ENCODE results near the gene OGDH.
A peak's percentile ranks its signal among the peaks of the same experiment; 100 is the strongest.
"Not testable (repeated sequence)": the region's sequence is repeated elsewhere in the genome, so short reads cannot be mapped to it uniquely, and the experiment has no call there.

OGDH gene

GRCh38 chr7:44595934-44596635, 10.3 kb upstream of the OGDH start:
- TF ChIP-seq ZNF274 (IDR thresholded peaks at IDR 0.05; ENCODE audit: low read depth, low read length) = no peak
- no peak overlapping the region for H3K4me3 ChIP-seq (ENCODE audit: low read length)

- not testable (repeated sequence) for H3K4me3 ChIP-seq (ENCODE audit: low read length)
These were observed 9.2 kb upstream of the OGDH start for GRCh38 chr7:44597181-44597580.

- no peak for TF ChIP-seq ZNF274 (IDR thresholded peaks at IDR 0.05; ENCODE audit: low read depth, low read length)
- no peak overlapping the region for H3K4me3 ChIP-seq (ENCODE audit: low read length)
These were observed 7.2 kb upstream of the OGDH start for GRCh38 chr7:44599222-44599621.

- no peak for TF ChIP-seq ZNF274 (IDR thresholded peaks at IDR 0.05; ENCODE audit: low read depth, low read length)
- no peak overlapping the region for H3K4me3 ChIP-seq (ENCODE audit: low read length)
These were observed 3.9 kb upstream of the OGDH start for GRCh38 chr7:44602576-44602910.

GRCh38 chr7:44603193-44603592, 3.2 kb upstream of the OGDH start:
- no peak overlapping the region for H3K4me3 ChIP-seq (ENCODE audit: low read length)
- no peak for TF ChIP-seq ZNF274 (IDR thresholded peaks at IDR 0.05; ENCODE audit: low read depth, low read length)

- H3K4me3 ChIP-seq (ENCODE audit: low read length) = no peak overlapping the region
- TF ChIP-seq ZNF274 (IDR thresholded peaks at IDR 0.05; ENCODE audit: low read depth, low read length) = no peak
These were observed 1.5 kb upstream of the OGDH start for GRCh38 chr7:44604941-44605340.

GRCh38 chr7:44607141-44608068, 978 bp downstream of the OGDH start:
- H3K4me3 ChIP-seq (ENCODE audit: low read length) = peak overlapping the region; percentile 96

GRCh38 chr7:44608916-44609648, 2.7 kb downstream of the OGDH start:
- H3K4me3 ChIP-seq (ENCODE audit: low read length) = no peak overlapping the region
- TF ChIP-seq ZNF274 (IDR thresholded peaks at IDR 0.05; ENCODE audit: low read depth, low read length) = no peak

More at GRCh38 chr7:44607141-44608068, 978 bp downstream of the OGDH start:
- TF ChIP-seq ZNF274 (IDR thresholded peaks at IDR 0.05; ENCODE audit: low read depth, low read length) = no peak

- H3K4me3 ChIP-seq (ENCODE audit: low read length) = no peak overlapping the region
- no peak for TF ChIP-seq ZNF274 (IDR thresholded peaks at IDR 0.05; ENCODE audit: low read depth, low read length)
These were observed 3.4 kb downstream of the OGDH start for GRCh38 chr7:44609829-44610228.

- no peak overlapping the region for H3K4me3 ChIP-seq (ENCODE audit: low read length)
- no peak for TF ChIP-seq ZNF274 (IDR thresholded peaks at IDR 0.05; ENCODE audit: low read depth, low read length)
These were observed 8.8 kb downstream of the OGDH start for GRCh38 chr7:44615149-44615611.

- no peak overlapping the region for H3K4me3 ChIP-seq (ENCODE audit: low read length)
- no peak for TF ChIP-seq ZNF274 (IDR thresholded peaks at IDR 0.05; ENCODE audit: low read depth, low read length)
These were observed 9.4 kb downstream of the OGDH start for GRCh38 chr7:44615793-44616192.

- no peak overlapping the region for H3K4me3 ChIP-seq (ENCODE audit: low read length)
- TF ChIP-seq ZNF274 (IDR thresholded peaks at IDR 0.05; ENCODE audit: low read depth, low read length) = no peak
These were observed 10.1 kb downstream of the OGDH start for GRCh38 chr7:44616545-44616944.

GRCh38 chr7:44617225-44617890, 10.9 kb downstream of the OGDH start:
- H3K4me3 ChIP-seq (ENCODE audit: low read length) = no peak overlapping the region
- TF ChIP-seq ZNF274 (IDR thresholded peaks at IDR 0.05; ENCODE audit: low read depth, low read length) = no peak

- no peak for TF ChIP-seq ZNF274 (IDR thresholded peaks at IDR 0.05; ENCODE audit: low read depth, low read length)
- no peak overlapping the region for H3K4me3 ChIP-seq (ENCODE audit: low read length)
These were observed 11.6 kb downstream of the OGDH start for GRCh38 chr7:44618045-44618444.
